ENCODE data around the gene PLAAT4.

Gene PLAAT4, protein sequence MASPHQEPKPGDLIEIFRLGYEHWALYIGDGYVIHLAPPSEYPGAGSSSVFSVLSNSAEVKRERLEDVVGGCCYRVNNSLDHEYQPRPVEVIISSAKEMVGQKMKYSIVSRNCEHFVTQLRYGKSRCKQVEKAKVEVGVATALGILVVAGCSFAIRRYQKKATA

GRCh38 chr11:63536669-63537292, at the start of gene PLAAT4:
Gene PLAAT4, plus strand, starts transcription at chr11:63536808. Its CDS starts 61 bp downstream, at chr11:63536869.
- DNase-seq: no peak

DNA sequence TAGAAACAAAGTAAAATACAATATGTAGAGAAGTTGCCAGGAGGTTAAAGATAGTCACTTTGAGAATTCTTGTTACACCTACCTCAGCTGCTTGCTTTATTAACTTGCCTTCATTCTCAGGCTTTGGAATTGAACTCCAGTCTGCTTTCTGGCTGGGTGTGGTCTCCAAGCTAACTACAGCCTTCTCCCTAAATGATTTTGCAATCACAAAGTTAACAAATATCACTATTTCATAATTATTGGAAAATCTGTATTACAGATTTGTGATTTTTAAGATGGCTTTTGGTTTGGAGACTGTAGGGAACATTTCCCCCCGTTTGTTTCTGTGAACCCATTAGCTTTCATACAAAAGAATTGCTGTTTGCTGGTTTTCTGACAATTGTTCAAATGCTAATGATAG, 47.8 kb upstream of the PLAAT4 start:
- DNase-seq: no peak

DNA sequence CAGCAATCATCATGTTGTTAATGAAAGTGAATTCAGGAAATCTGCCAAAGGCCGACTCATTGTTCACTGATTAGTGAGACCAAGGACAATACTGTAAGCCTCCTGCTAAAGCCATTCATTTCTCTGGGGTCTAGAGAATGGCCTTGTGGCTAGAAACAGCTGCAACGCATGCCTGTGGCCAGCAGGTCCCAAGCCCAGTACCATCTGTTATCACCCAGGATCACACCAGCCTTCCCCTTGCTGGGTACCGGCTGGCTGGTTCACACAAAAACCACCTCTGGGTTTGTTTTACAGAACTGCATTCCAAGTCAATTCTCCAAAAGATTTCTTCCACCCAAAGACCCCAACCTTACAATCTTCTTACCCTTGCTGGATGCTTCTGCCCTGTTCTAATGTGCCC, 46.7 kb upstream of the PLAAT4 start:
- no peak for DNase-seq

- no peak for DNase-seq
Measured at GRCh38 chr11:63490551-63491239, 45.9 kb upstream of the PLAAT4 start, which contains the start of gene PLAAT5. Gene PLAAT5, minus strand, starts transcription at chr11:63491167. Its CDS starts 133 bp downstream, at chr11:63491034.

DNA sequence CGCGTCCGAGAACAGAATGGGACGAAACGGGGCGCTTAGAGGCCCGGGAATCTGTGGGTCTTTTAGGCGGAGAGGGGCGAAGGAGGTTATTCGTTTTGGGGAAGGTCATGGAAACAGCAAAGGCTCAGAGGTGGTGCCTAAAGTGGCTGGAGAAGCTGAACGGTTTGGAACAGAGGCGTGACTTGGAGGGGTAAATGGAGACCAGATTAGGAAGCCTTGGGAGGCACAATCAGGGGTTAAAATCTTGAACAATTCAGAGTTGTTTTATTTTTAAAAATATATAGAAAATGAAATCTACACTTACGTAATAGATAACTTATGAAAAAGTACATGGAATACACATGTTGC, 45.4 kb upstream of the PLAAT4 start:
- DNase-seq: no peak

DNA sequence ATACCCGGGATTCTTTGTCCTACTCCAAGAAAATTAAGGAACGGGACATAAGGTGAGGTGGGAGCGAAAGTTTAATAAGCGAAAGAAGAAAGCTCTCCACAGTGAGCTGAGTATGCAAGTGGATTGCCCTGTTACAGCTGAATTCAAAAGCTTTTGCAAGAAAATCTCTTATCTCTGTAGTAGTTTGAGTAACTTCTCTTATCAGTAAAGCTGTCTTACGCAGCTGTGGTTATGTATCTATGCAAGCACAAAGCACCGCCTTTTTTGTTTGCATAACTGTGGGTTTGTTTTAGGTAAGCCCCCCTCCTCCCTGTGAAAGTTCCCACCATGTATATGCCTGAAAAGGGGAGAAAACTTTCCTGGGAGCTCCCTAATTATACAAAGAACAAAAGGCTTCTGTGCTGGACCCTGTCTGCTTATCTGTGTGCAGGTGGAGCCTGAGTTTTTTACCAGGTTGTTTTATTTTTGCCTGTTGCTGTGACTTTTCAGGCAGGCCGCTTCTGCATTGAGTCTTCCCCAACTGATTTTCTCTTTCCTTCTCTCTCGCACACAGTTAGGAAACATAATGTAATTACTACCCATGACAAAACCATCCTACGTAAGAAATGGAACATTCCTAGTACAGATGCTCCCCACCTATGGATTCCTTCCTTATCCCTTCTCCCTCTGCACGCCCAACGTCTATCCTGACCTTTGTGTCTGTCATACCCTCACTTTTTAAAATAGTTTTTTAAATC, 44.8 kb upstream of the PLAAT4 start:
- no peak for DNase-seq

DNA sequence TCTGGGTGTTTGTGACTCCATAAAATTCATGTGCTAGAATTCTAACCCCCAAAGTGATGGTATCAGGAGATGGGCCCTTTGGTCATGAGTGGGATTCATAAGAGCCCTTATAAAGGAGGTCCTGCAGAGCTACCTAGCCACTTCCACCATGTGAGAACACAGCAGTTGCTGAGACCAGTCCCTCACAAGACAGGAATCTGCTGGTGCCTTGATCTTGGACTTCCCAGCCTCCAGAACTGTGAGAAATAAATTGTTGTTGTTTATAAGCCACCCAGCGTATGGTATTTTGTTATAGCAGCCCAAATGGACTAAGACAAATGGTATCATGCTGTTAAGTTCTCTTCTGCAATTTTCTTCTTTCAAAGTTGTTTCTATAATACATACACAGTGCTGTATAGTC, 44.2 kb upstream of the PLAAT4 start:
- DNase-seq: no peak

GRCh38 chr11:63493127-63493526, 43.5 kb upstream of the PLAAT4 start:
- DNase-seq: no peak

DNA sequence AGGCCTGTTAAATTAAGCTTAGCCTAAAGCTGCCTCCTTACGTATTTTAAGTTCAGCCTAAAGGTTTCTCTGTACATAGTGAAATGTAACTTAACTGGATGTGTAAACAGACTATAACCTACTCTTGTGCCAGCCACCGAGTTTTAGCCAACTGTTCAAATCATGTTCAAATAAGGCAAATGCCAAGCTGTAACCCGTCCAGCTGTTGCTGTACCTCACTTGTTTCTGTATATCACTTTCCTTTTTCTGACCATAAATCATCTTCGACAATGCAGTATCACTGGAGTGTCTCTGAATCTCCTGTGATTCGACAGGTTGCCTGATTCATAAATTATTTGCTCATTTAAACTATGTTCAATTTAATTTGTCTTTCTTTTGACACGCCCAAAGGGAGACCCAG, 41.6 kb upstream of the PLAAT4 start:
- DNase-seq: no peak

DNA sequence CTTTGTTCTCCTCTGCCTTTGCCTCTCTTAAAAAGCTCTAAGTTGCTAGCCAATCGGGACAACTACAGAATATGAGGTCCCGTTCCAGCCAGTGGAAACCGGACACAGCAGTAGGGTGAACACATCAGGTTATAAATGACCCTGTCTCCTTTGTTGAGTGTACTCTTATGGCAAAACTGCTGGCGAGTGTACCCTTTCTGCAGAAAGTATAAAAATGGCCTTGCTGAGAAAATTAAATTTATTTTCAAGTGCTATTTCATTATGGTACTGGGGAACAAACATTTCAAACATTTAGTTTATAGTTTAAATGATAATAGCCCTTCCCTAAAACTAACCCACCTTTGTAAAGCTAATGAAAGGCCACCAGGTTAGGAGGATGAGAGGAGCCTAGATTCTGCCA, 36.7 kb upstream of the PLAAT4 start:
- no peak for DNase-seq

DNA sequence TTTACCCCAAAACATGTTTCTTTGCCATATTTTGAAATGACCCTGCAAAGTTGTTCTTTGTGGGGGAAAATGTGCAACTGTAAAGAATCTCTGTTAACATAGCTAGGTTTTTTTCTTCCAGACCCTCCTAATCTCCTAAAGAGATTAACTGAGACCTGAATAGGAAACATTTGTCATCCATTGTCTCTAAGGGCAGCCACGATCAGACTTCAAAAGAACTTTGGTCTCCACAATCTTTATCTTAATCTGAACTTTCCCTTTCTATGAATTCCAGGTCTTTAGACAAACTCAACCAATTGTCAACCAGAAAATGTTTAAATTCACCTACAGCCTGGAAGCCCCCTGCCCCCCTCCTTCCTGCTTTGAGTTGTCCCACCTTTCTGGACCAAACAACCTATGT, 35.4 kb upstream of the PLAAT4 start:
- DNase-seq: no peak

DNA sequence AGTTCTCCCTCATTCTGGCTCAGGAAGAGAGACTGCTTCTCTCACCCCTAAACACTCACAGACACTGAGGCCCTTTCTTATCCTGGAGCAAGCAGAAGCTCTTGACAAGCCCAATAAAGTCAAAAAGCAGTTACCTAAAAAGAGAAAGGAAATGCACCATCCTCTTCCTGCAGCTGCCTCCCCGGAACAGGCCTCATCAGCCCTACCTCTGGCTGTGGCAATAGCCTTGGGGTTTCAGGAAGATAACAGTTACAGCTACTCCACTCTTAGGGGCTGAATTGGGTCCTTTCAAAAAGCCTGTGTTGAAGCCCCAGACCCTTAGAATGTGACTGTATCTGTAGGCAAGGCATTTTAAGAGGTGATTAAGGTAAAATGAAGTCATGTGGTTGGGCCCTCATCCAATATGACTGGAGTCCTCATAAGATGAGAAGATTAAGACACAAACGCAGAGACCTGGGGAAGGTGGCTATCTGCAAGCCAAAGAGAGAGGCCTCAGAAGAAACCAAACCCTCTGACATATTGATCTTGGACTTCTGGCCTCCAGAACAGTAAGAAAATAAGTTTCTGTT, 34.3 kb upstream of the PLAAT4 start:
- no peak for DNase-seq

- DNase-seq: no peak
Measured at GRCh38 chr11:63503492-63503891, 33.1 kb upstream of the PLAAT4 start.

DNA sequence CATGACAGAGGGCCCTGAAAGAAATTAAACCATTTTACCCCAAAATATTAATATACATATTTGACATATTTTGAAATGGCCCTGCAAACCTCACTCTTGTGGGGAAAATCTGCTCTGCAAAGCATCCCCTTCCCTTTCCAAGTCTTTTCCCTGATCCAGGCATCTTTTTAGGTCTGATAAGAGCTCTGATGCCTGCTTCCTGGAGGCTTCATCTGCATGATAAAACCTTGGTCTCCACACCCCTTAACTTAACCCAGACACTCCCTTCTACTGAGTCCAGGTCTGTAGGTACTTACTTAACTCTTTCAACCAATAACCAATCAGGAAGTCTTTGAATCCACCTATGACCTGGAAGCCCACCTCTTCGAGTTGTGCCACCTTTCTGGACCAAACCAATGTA, 32.6 kb upstream of the PLAAT4 start:
- DNase-seq: no peak

GRCh38 chr11:63504933-63505586, 31.5 kb upstream of the PLAAT4 start:
- no peak for DNase-seq

DNA sequence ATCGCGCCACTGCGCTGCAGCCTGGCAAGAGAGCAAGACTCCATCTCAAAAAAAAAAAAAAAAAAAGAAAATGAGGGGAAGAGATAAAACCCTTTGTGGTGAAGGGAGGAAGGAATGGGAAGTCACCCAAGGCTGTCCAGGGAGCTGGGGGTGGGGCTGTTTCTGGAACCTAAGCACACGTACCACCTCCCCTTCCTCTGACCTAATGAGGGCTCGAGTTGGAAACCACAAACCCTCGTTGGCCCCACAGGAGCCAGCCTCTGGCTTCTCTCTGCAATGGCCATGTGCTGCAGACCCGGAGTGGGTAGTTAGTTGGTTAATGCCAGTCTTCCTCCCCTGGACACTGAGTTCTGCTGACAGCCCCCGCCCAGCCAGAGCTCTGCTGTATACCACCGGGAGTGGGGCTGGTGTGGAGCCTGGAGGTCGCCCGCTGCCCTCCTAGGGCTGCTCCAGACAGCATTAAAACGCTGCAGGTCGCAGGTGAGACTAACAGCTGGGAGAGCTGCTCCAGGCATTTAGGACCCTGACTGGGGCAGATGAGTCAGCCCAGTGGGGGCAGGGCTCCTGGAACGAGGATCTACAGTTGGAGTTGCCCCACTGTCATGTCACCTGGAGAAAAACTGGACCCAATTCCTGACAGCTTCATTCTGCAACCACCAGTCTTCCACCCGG, 30.6 kb upstream of the PLAAT4 start, which contains the start of gene LGALS12:
TSS of gene LGALS12 (plus strand) at position 228 of the 672 bp plus-strand sequence. CDS start at position 603, 375 bp downstream.
- no peak for DNase-seq

DNA sequence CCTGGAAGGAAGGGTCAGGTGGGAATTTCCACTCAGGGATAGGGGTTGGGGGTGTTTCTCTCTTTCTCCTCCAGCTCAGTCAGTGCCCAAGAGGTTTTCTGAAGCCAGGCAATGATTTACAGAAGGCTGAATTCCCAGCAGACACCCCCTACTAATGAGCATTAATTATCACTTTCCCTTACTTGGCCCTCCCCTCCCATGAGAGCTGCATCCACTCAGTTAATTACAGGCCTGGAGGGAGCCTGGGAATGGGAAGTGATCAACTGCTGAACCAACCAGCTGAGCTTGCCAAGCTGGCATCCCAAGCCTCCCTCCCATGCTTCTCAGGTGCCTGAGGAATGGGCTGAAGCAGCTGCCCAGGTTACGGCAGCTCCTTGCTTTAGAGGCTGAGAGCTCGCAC, 29.7 kb upstream of the PLAAT4 start:
- no peak for DNase-seq

- DNase-seq: no peak
Measured at GRCh38 chr11:63507511-63507910, 29.1 kb upstream of the PLAAT4 start.

DNA sequence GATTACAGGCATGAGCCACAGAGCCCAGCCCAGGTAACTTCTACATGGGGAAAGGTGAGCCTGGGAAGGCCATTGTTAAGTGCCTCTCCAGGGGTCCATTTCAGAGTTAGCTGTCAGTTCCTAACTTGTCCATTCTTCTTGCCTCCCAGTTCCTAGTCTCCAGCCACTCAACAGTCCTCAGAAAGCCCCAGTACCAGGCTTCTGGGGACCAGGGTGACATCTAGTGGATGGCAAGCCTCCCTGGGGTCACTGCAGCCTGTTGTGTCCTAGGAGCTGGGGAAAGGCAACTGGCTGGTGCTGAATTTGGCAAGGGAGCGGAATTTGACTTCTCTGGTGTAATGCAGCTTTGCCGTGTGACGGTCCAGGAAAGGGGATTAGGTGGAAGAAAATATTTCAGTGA, 28.6 kb upstream of the PLAAT4 start:
- DNase-seq: no peak

GRCh38 chr11:63508745-63509144, 27.9 kb upstream of the PLAAT4 start:
- DNase-seq: no peak

DNA sequence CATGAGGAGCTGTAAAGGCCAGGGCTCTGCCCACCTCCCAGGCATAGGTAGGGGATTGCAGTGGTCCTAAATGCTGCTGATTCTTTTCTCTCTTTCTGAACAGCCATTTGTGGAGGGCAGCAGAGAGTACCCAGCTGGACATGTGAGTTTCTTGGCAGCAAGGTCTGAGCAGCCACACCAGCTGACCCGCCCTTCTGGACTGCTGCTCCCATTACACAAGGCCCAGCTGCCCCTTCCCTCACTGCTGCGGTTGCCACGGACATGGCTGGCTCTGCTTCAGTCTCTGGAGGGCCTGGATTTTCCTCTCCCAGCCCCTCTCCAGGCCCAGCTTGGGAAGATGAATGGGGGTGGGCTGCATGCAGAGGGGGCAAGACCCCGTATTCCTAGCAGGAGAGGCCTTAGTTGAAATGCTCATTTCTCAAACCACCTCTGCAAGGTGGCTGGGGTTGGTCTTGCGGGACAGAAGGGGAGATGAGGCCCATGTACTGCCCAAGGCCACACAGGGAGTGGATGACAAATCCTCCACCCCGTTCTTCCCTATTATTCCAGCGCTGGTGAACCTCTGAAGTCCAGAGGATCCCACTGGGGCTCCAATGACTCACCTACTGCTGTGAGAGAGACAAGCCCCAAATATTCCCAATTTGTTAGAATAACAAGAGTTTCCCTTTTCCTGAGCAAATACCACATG, 26.1 kb upstream of the PLAAT4 start:
- no peak for DNase-seq

Data from DMS153 (cell line).